ENCODE measurements around the gene TXNIP. TPM values are rescaled to one million over a fixed set of nuclear protein-coding genes. Genes with fewer than 3 reads are reported as not detected.

TXNIP gene
- total RNA-seq, 1 experiment from 2014 or later: 2.5 TPM

DNA sequence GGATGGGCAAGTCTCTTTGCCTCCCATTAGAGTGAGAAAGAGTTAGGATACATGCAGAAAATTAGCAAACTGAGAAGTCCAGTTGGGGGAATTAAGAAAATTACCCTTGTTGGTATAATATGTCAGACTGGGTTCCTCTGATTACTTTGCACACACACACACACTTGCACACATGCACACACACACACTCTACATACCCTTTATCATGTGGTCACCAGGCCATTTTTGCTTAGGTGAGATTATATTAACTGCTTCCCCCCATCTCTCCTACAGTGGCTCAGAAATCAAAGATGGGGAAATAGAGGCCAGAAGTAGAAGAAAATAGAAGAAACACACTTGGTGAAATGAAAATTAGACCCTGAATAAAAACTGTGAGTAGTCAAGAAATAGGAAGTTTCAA, 37.6 kb downstream of the TXNIP start:
- peak overlapping the region; percentile 93 for H3K4me2 ChIP-seq (ENCODE audit: low read length)
- peaks cover 25 to 39% of the 10 kb centered on the region in 2 experiments for H3K4me1 ChIP-seq (ENCODE audit: control insufficient read depth in 1 of 2, insufficient read depth in 2 of 2, low read length in 2 of 2)
- H3K27me3 ChIP-seq (ENCODE audit: insufficient read depth, low read length): no peaks in the 10 kb centered on the region

More for the DNA sequence above, 37.6 kb downstream of the TXNIP start:
- RAD21 ChIA-PET (ENCODE audit: low non-redundant PET in 1 of 2, low total read pairs in 2 of 2, uncharacterized antibody in 2 of 2, unreplicated experiment in 2 of 2): interaction anchor here in 1 of 2 experiments (1.5 kb wide), 1 partner anchor 126 kb away, joined by 3 read pairs; no protein-coding TSS in a partner anchor
- no peak for TF ChIP-seq SP1 (IDR thresholded peaks at IDR 0.05; ENCODE audit: low read depth)
- TF ChIP-seq CTCF (IDR thresholded peaks at IDR 0.05 in 2 of 3, conservative IDR thresholded peaks at IDR 0.05 in 1 of 3; ENCODE audit: borderline replicate concordance in 1 of 3, insufficient read depth in 1 of 3, low read depth in 2 of 3, low read length in 2 of 3): no peak
- TF ChIP-seq CEBPB (IDR thresholded peaks at IDR 0.05; ENCODE audit: low read depth): no peak
- TF ChIP-seq RAD21 (IDR thresholded peaks at IDR 0.05; ENCODE audit: low read depth): no peak
- no peak for TF ChIP-seq TCF7L2 (IDR thresholded peaks at IDR 0.05; ENCODE audit: borderline replicate concordance, extremely low read depth, insufficient read depth, insufficient read length)
- no peak for TF ChIP-seq ZFX (IDR thresholded peaks at IDR 0.05)
- no peak for TF ChIP-seq ELF1 (IDR thresholded peaks at IDR 0.05; ENCODE audit: borderline replicate concordance, low read depth)
- no peak for TF ChIP-seq MAX (IDR thresholded peaks at IDR 0.05)
- TF ChIP-seq SIN3A (IDR thresholded peaks at IDR 0.05; ENCODE audit: low read depth): no peak
- H3K4me3 ChIP-seq (replicated peaks in 1 of 2; ENCODE audit: low read depth in 1 of 2, low read length in 2 of 2): no peak overlapping the region
- H3K9me2 ChIP-seq (ENCODE audit: insufficient read depth): no peaks in the 10 kb centered on the region
- no peaks in the 10 kb centered on the region for H3K79me2 ChIP-seq (ENCODE audit: insufficient read depth, low read length)
- ATAC-seq (no peak), DNase-seq (ENCODE audit: low read depth, low spot score) (no peak)
- CTCF ChIA-PET: interaction anchor here (1.0 to 1.6 kb wide), 5 partner anchors 10 to 113 kb away, joined by 3 to 12 read pairs (median 5); partner anchors contain the start of genes NUDT17 and RBM8A
- no peak overlapping the region for H3K27ac ChIP-seq (ENCODE audit: low read depth, low read length)
- H3K9ac ChIP-seq (ENCODE audit: low read length): peak overlapping the region; percentile 63; the same call in 1 of the 2 replicates
- POLR2A ChIA-PET: interaction anchor here (1.0 to 2.0 kb wide), 8 partner anchors 11 to 678 kb away, joined by 3 to 16 read pairs (median 8); partner anchors contain the start of genes NUDT17, PIAS3 and RBM8A
- H4K20me1 ChIP-seq (ENCODE audit: insufficient read depth): no peaks in the 10 kb centered on the region
- H2AFZ ChIP-seq (ENCODE audit: low read depth, low read length, poor library complexity, severe bottlenecking): no peak overlapping the region
- intact Hi-C loops (cut with micrococcal nuclease): no loop called here
- BruUV-seq (replicated peaks): no TSS peak
- H3K36me3 ChIP-seq (ENCODE audit: control insufficient read depth in 1 of 2, insufficient read depth in 2 of 2, low read length in 2 of 2): no peaks in the 10 kb centered on the region
- no peaks in the 10 kb centered on the region for H3K9me3 ChIP-seq (ENCODE audit: control insufficient read depth in 1 of 2, insufficient read depth in 1 of 2, low read depth in 1 of 2, low read length in 2 of 2)
